Activated T-helper 1 cell treated with anti-CD3 and anti-CD28 coated beads, Interleukin-12 subunit alpha, Interleukin-12 subunit beta, Interleukin-2, Interleukin-4 antibody, amounts not matched to agents 30 ng/mL and 10 ng/mL and 1 ng/mL, durations not matched to agents 14 hours and 24 hours and 36 hours (primary cell): Measurements from ENCODE around the gene MAP3K20. TPM values are rescaled to one million over a fixed set of nuclear protein-coding genes. Genes with fewer than 3 reads are reported as not detected.

Source experiments
- DNase-seq: peaks from one replicate; pipeline ENCODE4 v3.0.0; 2021; ENCODE audit warnings: low spot score
- H3K27ac Mint-ChIP-seq: one replicate; pipeline ENCODE4 v1.8.0; 2021; ENCODE audit warnings: mild to moderate bottlenecking, mixed read lengths
- H3K27me3 Mint-ChIP-seq: one replicate; pipeline ENCODE4 v1.8.0; 2022; ENCODE audit warnings: mild to moderate bottlenecking, moderate library complexity, mixed read lengths; ENCODE audit not compliant: insufficient read depth
- H3K36me3 Mint-ChIP-seq: one replicate; pipeline ENCODE4 v1.8.0; 2021; ENCODE audit warnings: low read depth, mixed read lengths
- H3K4me1 Mint-ChIP-seq: one replicate; pipeline ENCODE4 v1.8.0; 2021; ENCODE audit warnings: low read depth, mixed read lengths
- H3K4me3 Mint-ChIP-seq: one replicate; pipeline ENCODE4 v1.8.0; 2021; ENCODE audit warnings: mild to moderate bottlenecking, moderate library complexity, mixed read lengths
- H3K9me3 Mint-ChIP-seq: one replicate; pipeline ENCODE4 v1.8.0; 2021; ENCODE audit warnings: mixed read lengths
- intact Hi-C: fragments of 100-400 bp; cut with micrococcal nuclease; formaldehyde crosslinking; loops from one replicate; pipeline ENCODE4 v1.15.1; 2024
- total RNA-seq: library from RNA; stranded (reverse); gene quantifications from 2 replicates; pipeline ENCODE4 v1.2.3, GENCODE V29; 2022

The MAP3K20 gene
- total RNA-seq, 1 donor from 2014 or later: 17.7 TPM

DNA sequence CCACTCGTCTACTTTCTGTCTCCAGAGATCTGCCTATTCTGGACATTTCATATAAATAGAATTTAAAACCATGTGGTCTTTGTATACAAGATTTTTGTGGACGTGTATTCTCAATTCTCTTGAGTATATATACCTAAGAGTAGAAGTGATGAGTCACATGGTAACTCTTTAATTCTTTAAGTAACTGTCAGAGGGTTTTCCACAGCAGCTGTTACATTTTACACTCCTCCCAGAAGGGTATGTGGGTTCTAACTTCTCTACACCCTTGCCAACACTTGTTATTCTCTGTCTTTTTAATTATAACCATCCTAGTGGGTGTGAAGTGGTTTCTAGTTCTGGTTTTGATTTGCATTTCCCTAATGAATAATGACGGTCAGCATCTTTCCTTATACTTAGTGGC, 70.9 kb downstream of the MAP3K20 start:
- intact Hi-C loops: loop anchor here (5.0 kb wide), 2 partner anchors 119 to 206 kb away; partner anchors contain the start of gene CDCA7
- H3K27me3 Mint-ChIP-seq: peaks cover 6% of the 10 kb centered on the region
- no peak overlapping the region for H3K4me3 Mint-ChIP-seq
- peaks cover 61% of the 10 kb centered on the region for H3K4me1 Mint-ChIP-seq
- H3K9me3 Mint-ChIP-seq: peaks cover 11% of the 10 kb centered on the region
- DNase-seq: no peak
- peak overlapping the region; percentile 9 for H3K27ac Mint-ChIP-seq
- peaks cover 12% of the 10 kb centered on the region for H3K36me3 Mint-ChIP-seq

DNA sequence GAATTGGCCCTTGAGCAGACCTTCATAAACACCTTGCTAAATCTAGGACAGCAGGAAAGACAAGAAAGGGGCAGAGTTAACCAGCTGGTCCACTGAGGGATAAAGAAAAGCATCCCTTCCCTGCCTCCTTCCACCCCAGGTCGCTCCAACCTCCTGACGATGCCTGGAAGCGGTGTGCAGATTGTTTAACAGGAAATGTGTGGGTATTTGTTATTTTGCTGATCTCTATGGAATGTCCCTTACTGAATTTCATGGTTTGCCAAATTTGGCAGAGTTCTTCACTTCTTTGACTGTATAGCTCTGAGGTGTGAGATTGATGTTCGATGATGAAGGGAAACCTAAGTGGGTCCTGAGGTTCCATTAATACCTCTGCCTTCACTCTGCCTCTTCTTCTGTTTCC, 72.9 kb downstream of the MAP3K20 start:
- peak overlapping the region; percentile 47 for H3K4me3 Mint-ChIP-seq

DNA sequence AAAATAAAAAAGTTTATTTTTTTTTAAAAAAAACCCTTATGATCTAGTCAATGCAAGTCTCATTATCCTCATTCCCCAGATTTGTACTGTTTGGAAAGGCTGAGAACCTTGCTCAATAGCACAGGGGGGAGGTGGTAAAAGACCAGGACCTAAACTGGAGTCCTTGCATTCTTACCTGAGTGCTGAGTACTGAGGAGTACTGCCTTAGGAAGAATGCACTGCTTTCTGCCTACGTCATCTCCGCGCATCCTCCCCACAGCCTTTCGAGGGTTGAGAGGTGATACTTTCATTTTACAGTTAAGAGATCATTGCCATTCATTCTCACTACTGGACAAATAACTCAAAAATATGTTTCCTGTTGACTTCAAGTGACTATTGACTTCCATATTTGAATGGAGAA, 73.8 kb downstream of the MAP3K20 start:
- peaks cover 77% of the 10 kb centered on the region for H3K4me1 Mint-ChIP-seq
- peaks cover 3% of the 10 kb centered on the region for H3K9me3 Mint-ChIP-seq
- H3K27me3 Mint-ChIP-seq: peaks cover 5% of the 10 kb centered on the region
- intact Hi-C loops: loop anchor here (1.0 to 5.0 kb wide), 4 partner anchors 16 to 203 kb away; partner anchors contain the start of gene CDCA7
- peaks cover 13% of the 10 kb centered on the region for H3K36me3 Mint-ChIP-seq
- H3K27ac Mint-ChIP-seq: peak overlapping the region; percentile 97
- H3K4me3 Mint-ChIP-seq: peak overlapping the region; percentile 41
- DNase-seq: peak; percentile 69

More for the DNA sequence above, 72.9 kb downstream of the MAP3K20 start:
- Mint-ChIP-seq H3K4me1 (peaks cover 77% of the 10 kb centered on the region), H3K27me3 (peaks cover 3% of the 10 kb centered on the region), H3K36me3 (peaks cover 13% of the 10 kb centered on the region), H3K9me3 (peaks cover 3% of the 10 kb centered on the region), H3K27ac (peak overlapping the region; percentile 72)
- intact Hi-C loops: loop anchor here (5.0 kb wide), 2 partner anchors 121 to 204 kb away; partner anchors contain the start of gene CDCA7
- DNase-seq: no peak

DNA sequence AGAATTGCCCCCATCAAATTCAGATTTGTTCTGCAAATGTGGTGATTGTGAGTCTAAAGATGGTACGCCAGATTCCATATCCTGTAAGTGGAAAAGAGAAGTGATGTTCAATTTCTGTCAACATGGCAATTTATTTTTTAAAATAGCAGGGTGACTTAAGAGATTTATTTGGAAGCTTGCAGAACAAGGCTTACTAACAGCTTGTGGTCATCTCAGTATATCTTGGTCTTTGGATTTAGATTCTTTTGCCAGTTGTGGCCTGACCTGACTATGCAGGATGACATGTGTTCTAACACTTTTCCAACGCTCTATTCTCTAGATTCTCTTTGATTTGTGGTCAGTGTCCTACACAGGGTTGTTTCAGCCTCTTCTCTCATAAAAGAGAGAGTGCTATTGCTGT, 74.4 kb downstream of the MAP3K20 start:
- intact Hi-C loops: loop anchor here (2.0 to 5.0 kb wide), 4 partner anchors 89 to 453 kb away; no protein-coding TSS in a partner anchor
- H3K36me3 Mint-ChIP-seq: peaks cover 13% of the 10 kb centered on the region
- H3K27ac Mint-ChIP-seq: peak overlapping the region; percentile 97
- peak overlapping the region; percentile 41 for H3K4me3 Mint-ChIP-seq
- H3K4me1 Mint-ChIP-seq: peaks cover 77% of the 10 kb centered on the region
- H3K9me3 Mint-ChIP-seq: peaks cover 8% of the 10 kb centered on the region
- no peak for DNase-seq
- peaks cover 5% of the 10 kb centered on the region for H3K27me3 Mint-ChIP-seq

- Mint-ChIP-seq H3K27me3 (peaks cover 2% of the 10 kb centered on the region), H3K4me1 (peaks cover 73% of the 10 kb centered on the region), H3K4me3 (no peak overlapping the region), H3K27ac (peak overlapping the region; percentile 77), H3K36me3 (peaks cover 13% of the 10 kb centered on the region), H3K9me3 (peaks cover 16% of the 10 kb centered on the region)
- DNase-seq: no peak
- intact Hi-C loops: loop anchor here (1.0 to 5.0 kb wide), 5 partner anchors 50 to 454 kb away; no protein-coding TSS in a partner anchor
Measured at GRCh38 chr2:173150963-173151362, 75.3 kb downstream of the MAP3K20 start.

DNA sequence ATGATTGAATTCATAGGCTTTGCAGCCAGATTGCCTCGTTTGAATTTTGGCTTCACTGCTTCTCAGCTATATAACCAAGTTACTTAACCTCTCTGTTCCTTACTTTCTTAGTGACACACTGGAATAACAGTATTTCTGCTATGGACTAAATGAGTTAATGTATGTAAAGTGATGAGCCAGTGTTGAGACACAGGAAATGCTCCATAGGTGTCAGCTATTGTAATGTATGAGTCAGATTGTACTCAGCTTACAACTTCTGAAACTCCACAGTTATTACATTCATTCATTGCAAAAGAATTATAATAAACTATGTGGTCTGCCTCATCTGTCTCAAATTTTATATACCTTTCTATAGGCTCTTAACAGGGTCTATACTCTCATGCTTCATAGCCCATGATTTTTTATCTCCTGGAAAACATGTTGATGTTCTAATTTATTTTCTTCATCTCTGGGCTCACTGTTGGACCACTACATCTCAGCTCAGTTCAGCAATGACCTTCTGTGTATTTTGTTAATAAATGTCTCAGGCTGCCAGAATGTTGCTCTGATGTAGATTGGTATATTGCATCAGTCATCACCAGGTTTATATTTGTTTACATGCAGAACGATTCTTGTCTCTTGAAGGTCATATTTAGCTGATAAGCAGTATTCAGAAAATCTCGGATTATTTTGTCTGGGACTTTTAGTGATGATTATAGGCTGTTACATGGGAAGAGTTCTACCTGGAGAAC, 76.2 kb downstream of the MAP3K20 start:
- DNase-seq: no peak
- intact Hi-C loops: loop anchor here (1.0 to 5.0 kb wide), 5 partner anchors 51 to 455 kb away; no protein-coding TSS in a partner anchor
- H3K9me3 Mint-ChIP-seq: peaks cover 19% of the 10 kb centered on the region
- H3K4me1 Mint-ChIP-seq: peaks cover 64% of the 10 kb centered on the region
- peaks cover 4% of the 10 kb centered on the region for H3K27me3 Mint-ChIP-seq
- H3K27ac Mint-ChIP-seq: peak overlapping the region; percentile 77
- peaks cover 13% of the 10 kb centered on the region for H3K36me3 Mint-ChIP-seq
- peak overlapping the region; percentile 53 for H3K4me3 Mint-ChIP-seq

GRCh38 chr2:173153301-173153885, 77.7 kb downstream of the MAP3K20 start:
- DNase-seq: no peak
- Mint-ChIP-seq H3K27me3 (peaks cover 6% of the 10 kb centered on the region), H3K36me3 (peaks cover 11% of the 10 kb centered on the region), H3K9me3 (peaks cover 19% of the 10 kb centered on the region), H3K27ac (peak overlapping the region; percentile 22), H3K4me3 (no peak overlapping the region), H3K4me1 (peaks cover 54% of the 10 kb centered on the region)
- intact Hi-C loops: loop anchor here (5.0 kb wide), 3 partner anchors 106 to 456 kb away; no protein-coding TSS in a partner anchor

DNA sequence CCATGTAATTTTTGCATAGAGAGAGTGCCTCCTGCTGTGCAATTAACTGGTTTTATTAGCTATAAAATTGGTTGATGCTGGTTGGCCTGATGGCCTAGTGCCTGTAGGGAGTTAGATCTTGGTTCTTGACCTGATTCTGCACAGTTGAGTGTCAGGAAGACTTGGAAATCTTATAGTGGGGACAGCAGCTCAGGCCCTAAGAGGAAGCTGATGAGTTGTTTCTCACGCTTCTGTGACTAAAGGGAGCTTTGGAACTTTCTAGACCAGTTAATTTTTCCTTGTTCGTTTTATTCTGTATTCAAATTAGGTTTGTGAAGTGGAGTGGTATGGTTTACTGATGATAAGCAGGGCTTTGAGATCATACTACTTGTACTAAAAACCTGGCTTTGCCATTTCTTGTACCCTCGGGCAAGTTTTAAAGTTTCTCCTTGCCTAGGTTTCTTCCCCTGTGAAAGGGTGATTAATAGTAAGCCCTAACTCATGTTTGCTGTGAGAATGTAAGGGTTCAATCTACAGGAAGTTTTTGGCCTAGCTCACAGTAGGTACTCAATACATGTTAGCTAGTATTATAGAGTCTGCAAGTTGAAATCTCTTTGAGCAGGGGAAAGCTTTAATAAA, 82.1 kb downstream of the MAP3K20 start:
- H3K36me3 Mint-ChIP-seq: peaks cover 4% of the 10 kb centered on the region
- H3K27ac Mint-ChIP-seq: no peak overlapping the region
- H3K4me1 Mint-ChIP-seq: peaks cover 15% of the 10 kb centered on the region
- no peak overlapping the region for H3K4me3 Mint-ChIP-seq
- DNase-seq: no peak
- peaks cover 8% of the 10 kb centered on the region for H3K27me3 Mint-ChIP-seq
- intact Hi-C loops: no loop called here
- peaks cover 15% of the 10 kb centered on the region for H3K9me3 Mint-ChIP-seq

GRCh38 chr2:173159791-173160463, 84.3 kb downstream of the MAP3K20 start:
- Mint-ChIP-seq H3K4me1 (peaks cover 6% of the 10 kb centered on the region), H3K9me3 (peaks cover 19% of the 10 kb centered on the region), H3K27me3 (peaks cover 5% of the 10 kb centered on the region), H3K4me3 (no peak overlapping the region), H3K27ac (no peak overlapping the region), H3K36me3 (no peaks in the 10 kb centered on the region)
- intact Hi-C loops: no loop called here
- DNase-seq: no peak

DNA sequence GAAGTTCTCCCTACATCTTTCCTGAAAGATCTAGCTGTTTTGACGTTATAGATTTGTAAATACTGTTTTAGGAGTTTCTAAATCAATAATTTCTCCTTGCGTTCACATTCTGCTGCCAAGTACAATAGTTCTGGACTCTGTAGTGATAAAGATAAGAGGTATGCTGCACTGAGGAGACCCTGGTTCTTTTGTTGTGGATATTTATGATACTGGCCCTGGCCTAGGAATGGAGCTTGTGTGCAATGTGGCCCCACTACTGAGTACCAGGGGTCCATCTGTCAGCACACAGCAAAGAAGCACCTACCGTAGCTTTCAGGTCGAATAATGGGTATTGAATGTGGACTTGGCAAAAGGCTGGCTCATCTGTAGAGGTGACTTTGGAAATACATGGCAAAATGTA, 85.0 kb downstream of the MAP3K20 start:
- intact Hi-C loops: no loop called here
- peaks cover 5% of the 10 kb centered on the region for H3K27me3 Mint-ChIP-seq
- H3K4me3 Mint-ChIP-seq: no peak overlapping the region
- no peak for DNase-seq
- no peaks in the 10 kb centered on the region for H3K4me1 Mint-ChIP-seq
- H3K9me3 Mint-ChIP-seq: peaks cover 14% of the 10 kb centered on the region
- no peak overlapping the region for H3K27ac Mint-ChIP-seq
- H3K36me3 Mint-ChIP-seq: no peaks in the 10 kb centered on the region

DNA sequence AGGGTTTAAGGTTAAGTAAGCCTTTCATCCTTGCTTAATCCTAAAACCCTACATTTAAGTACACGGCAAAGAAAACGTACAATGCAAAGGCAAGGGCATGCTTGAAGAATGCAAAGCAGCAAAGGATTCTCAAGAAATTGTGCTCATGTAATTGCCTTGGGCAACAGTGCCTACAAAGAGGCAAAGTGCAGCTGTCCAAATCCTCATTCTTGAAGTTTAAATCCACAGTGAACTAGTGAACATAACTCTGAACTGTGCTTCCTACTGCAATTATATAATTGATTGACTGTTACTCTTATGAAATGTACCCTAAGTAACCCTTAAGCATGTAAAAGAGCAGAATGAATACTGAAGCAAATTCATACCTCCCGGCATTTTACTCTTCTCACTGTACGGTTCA, 85.4 kb downstream of the MAP3K20 start:
- Mint-ChIP-seq H3K4me3 (no peak overlapping the region), H3K4me1 (no peaks in the 10 kb centered on the region), H3K9me3 (peaks cover 9% of the 10 kb centered on the region), H3K36me3 (no peaks in the 10 kb centered on the region), H3K27me3 (peaks cover 5% of the 10 kb centered on the region), H3K27ac (no peak overlapping the region)
- DNase-seq: no peak
- intact Hi-C loops: no loop called here

DNA sequence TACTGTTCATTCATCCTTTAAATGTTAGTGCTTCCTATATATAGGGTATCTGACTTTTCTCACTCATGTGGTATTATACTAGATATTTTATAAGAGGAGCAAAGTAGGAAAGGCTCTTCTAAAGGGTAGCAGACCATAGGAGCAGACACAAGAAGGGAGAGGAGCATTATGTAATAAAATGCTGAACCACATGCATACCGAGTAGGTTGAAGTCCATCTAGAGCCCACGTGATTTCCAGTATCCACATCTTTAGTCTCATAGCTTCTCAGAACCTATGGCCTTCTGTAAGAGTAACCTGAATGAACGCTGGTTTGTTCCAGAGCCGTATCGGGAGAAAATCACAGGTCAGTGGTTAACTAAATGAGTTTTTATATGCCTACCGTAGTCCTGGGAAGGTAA, 85.9 kb downstream of the MAP3K20 start:
- peaks cover 7% of the 10 kb centered on the region for H3K9me3 Mint-ChIP-seq
- H3K4me1 Mint-ChIP-seq: no peaks in the 10 kb centered on the region
- DNase-seq: no peak
- H3K27me3 Mint-ChIP-seq: peaks cover 5% of the 10 kb centered on the region
- no peak overlapping the region for H3K27ac Mint-ChIP-seq
- no peak overlapping the region for H3K4me3 Mint-ChIP-seq
- no peaks in the 10 kb centered on the region for H3K36me3 Mint-ChIP-seq
- intact Hi-C loops: no loop called here
